ENCODE measurements around the gene H1-8.

DNA sequence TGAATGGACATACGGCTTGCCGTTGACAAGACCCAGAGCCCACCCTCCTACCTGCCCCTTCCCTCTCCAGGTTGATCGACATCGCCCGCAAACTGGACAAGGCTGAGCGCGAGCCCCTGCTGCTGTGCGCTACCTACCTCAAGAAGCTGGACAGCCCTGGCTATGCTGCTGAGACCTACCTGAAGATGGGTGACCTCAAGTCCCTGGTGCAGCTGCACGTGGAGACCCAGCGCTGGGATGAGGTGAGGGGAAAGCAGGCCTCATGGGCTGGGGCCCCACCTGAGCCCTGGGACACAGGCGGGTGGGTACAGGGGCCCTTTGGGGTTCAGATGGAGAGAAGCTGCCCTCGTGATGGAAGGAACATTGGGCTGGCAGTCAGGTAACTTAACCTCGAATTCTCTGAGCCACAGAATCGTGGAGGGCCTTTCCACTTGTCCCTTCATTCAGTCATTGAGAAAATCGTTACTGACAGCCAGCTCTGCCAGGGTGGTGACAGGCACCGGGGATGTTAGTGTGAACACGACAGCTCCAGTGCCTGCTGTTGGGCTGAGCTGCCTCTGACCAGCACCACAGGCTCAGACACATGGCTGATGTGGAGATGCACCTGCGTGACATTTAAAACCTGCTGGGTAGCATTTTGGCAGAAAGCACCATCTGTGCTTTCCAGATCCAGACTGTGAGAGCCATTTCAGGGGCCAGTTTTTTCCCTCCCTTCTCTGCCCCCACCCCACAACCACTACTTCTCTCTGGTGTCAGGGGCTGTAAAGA is 40.1 kb upstream of the H1-8 start:
- TF ChIP-seq, protein P1, sequence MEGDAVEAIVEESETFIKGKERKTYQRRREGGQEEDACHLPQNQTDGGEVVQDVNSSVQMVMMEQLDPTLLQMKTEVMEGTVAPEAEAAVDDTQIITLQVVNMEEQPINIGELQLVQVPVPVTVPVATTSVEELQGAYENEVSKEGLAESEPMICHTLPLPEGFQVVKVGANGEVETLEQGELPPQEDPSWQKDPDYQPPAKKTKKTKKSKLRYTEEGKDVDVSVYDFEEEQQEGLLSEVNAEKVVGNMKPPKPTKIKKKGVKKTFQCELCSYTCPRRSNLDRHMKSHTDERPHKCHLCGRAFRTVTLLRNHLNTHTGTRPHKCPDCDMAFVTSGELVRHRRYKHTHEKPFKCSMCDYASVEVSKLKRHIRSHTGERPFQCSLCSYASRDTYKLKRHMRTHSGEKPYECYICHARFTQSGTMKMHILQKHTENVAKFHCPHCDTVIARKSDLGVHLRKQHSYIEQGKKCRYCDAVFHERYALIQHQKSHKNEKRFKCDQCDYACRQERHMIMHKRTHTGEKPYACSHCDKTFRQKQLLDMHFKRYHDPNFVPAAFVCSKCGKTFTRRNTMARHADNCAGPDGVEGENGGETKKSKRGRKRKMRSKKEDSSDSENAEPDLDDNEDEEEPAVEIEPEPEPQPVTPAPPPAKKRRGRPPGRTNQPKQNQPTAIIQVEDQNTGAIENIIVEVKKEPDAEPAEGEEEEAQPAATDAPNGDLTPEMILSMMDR (IDR thresholded peaks at IDR 0.05) = no peak
- TF ChIP-seq POLR2A (IDR thresholded peaks at IDR 0.05) = no peak

Measured in heart left ventricle (tissue), 13 donors.